ENCODE results near the gene GATM. TPM values are rescaled to one million over a fixed set of nuclear protein-coding genes. Genes with fewer than 3 reads are reported as not detected.
A peak's percentile ranks its signal among the peaks of the same experiment; 100 is the strongest.
"Not testable (repeated sequence)": the region's sequence is repeated elsewhere in the genome, so short reads cannot be mapped to it uniquely, and the experiment has no call there.

GATM gene
- total and polyA plus RNA-seq, 8 donors, result 343 to 1,576 (median 1,000) TPM

DNA sequence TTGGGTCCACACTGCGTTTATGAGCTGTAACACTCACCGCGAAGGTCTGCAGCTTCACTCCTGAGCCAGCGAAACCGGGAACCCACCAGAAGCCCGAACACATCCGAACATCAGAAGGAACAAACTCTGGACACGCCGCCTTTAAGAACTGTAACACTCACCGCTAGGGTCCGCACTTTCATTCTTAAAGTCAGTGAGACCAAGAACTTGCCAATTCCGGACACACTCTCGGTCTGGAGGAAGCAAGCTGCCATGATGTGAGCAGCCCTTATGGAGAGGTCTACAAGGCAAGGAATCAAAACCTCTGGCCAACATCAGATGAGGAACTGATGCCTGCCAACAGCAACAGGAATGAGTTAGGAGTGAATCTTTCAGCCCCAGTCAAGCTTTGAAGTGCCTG, 63.4 kb downstream of the GATM start:
- no peak for FAIRE-seq

DNA sequence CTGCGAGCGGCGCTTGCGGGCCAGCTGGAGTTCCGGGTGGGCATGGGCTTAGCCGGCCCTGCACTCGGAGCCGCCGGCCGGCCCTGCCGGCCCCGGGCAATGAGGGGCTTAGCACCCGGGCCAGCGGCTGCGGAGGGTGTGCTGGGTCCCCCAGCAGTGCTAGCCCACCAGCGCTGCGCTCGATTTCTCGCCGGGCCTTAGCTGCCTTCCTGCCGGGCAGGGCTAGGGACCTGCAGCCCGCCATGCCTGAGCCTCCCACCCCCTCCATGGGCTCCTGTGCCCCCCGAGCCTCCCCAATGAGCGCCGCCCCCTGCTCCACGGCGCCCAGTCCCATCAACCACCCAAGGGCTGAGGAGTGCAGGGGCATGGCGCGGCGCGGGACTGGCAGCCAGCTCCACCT, 64.2 kb downstream of the GATM start:
- peak in 1 of 6 donors; percentile 56 for DNase-seq
- not testable (repeated sequence) for H3K27me3 ChIP-seq, ATAC-seq, H3K4me3 ChIP-seq, H3K27ac ChIP-seq, FAIRE-seq, H3K9me3 ChIP-seq, H3K36me3 ChIP-seq
- intact Hi-C loops (cut with DNase I), result loop anchor here in 1 of 3 donors (10.0 kb wide), 1 partner anchor 81 kb away; no protein-coding TSS in a partner anchor
- 93 to 96% methylated on average over 18 to 31 of the region's 31 CpGs for WGBS, 2 donors
- H3K4me1 ChIP-seq, result peaks cover 3 to 18% (median 8%) of the 10 kb centered on the region in 3 donors

More for the DNA sequence above, 63.4 kb downstream of the GATM start:
- no peaks in the 10 kb centered on the region for H3K27me3 ChIP-seq
- TF ChIP-seq, protein P1, sequence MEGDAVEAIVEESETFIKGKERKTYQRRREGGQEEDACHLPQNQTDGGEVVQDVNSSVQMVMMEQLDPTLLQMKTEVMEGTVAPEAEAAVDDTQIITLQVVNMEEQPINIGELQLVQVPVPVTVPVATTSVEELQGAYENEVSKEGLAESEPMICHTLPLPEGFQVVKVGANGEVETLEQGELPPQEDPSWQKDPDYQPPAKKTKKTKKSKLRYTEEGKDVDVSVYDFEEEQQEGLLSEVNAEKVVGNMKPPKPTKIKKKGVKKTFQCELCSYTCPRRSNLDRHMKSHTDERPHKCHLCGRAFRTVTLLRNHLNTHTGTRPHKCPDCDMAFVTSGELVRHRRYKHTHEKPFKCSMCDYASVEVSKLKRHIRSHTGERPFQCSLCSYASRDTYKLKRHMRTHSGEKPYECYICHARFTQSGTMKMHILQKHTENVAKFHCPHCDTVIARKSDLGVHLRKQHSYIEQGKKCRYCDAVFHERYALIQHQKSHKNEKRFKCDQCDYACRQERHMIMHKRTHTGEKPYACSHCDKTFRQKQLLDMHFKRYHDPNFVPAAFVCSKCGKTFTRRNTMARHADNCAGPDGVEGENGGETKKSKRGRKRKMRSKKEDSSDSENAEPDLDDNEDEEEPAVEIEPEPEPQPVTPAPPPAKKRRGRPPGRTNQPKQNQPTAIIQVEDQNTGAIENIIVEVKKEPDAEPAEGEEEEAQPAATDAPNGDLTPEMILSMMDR (IDR thresholded peaks at IDR 0.05), result peak in 1 of 4 donors; percentile 25
- 69 to 73% methylated on average over 13 of the region's 13 CpGs for WGBS, 2 donors
- no peaks in the 10 kb centered on the region for H3K36me3 ChIP-seq
- H3K4me1 ChIP-seq, result peaks cover 7 to 26% (median 8%) of the 10 kb centered on the region in 3 donors
- ATAC-seq, result peak; percentile 51 to 78 (median 64)
- no peak overlapping the region for H3K27ac ChIP-seq
- intact Hi-C loops (cut with DNase I), result loop anchor here in 1 of 3 donors (10.0 kb wide), 1 partner anchor 80 kb away; no protein-coding TSS in a partner anchor
- DNase-seq, result peak in 4 of 6 donors; percentile 43 to 65 (median 56)
- no peak overlapping the region for H3K4me3 ChIP-seq
- no peaks in the 10 kb centered on the region for H3K9me3 ChIP-seq

Other genes with a start within 250 kb of the GATM start
- gene DUOXA1, start 248.7 kb downstream of the GATM start, total RNA-seq, result under 1 TPM in 3 of 6 donors, not detected in 3; 0.17 to 0.22 (median 0.19) TPM
- gene DUOXA1, start 248.7 kb downstream of the GATM start, polyA plus RNA-seq, result under 1 TPM; 0.11 to 0.14 TPM
- under 1 TPM; 0.14 to 0.97 (median 0.47) TPM for gene DUOX1, start 248.6 kb downstream of the GATM start, total RNA-seq
- under 1 TPM; 0.16 to 0.27 TPM for gene DUOX1, start 248.6 kb downstream of the GATM start, polyA plus RNA-seq
- gene SHF, start 190.6 kb downstream of the GATM start, total RNA-seq, result 1 to 10 TPM; 1.0 to 3.7 (median 1.9) TPM
- gene SHF, start 190.6 kb downstream of the GATM start, polyA plus RNA-seq, result 1 to 10 TPM; 2.3 to 3.2 TPM
- gene SLC28A2, start 126.3 kb downstream of the GATM start, total RNA-seq, result under 1 TPM in 2 of 6 donors, not detected in 4; 0.09 to 0.22 TPM
- not detected for gene SLC28A2, start 126.3 kb downstream of the GATM start, polyA plus RNA-seq
- 1 to 10 TPM; 1.0 to 2.2 (median 1.4) TPM for gene SLC30A4, start 144.2 kb upstream of the GATM start, total RNA-seq
- gene SLC30A4, start 144.2 kb upstream of the GATM start, polyA plus RNA-seq, result 1 to 10 TPM in 1 of 2 donors, under 1 TPM in 1; 0.80 to 1.9 TPM
- gene BLOC1S6, start 208.8 kb upstream of the GATM start, total RNA-seq, result 10 to 100 TPM; 14.8 to 30.5 (median 20.7) TPM
- 10 to 100 TPM in 1 of 2 donors, 1 to 10 TPM in 1; 8.4 to 18.4 TPM for gene BLOC1S6, start 208.8 kb upstream of the GATM start, polyA plus RNA-seq